Endothelial cell of umbilical vein (primary cell): Measurements from ENCODE around the gene NELFB. TPM values are rescaled to one million over a fixed set of nuclear protein-coding genes. Genes with fewer than 3 reads are reported as not detected.

Experiments
- BruUV-seq: library from RNA; stranded (reverse); fragments of 400-500 nt; replicated peaks from 2 replicates; lab custom pipeline; 2021; lab: Mats Ljungman, UMichigan
- CTCF ChIA-PET: fragments of 300-600, 350-600 bp; sonication (Branson Sonifier 250); formaldehyde crosslinking; loops from one replicate; lab custom pipeline; 2021; ENCODE audit warnings: antibody characterized with exemption, inconsistent platforms; lab: Charles Lee
- POLR2A ChIA-PET: fragments of 300-600, 350-600 bp; sonication (Branson Sonifier 250); formaldehyde crosslinking; loops from one replicate; lab custom pipeline; 2021; ENCODE audit warnings: antibody characterized with exemption, inconsistent platforms; lab: Charles Lee
- DNase-seq: peaks from one replicate; pipeline ENCODE4 v3.0.0-alpha.2; 2011; ENCODE audit warnings: low read depth, low spot score
- FAIRE-seq: peaks from 2 replicates; lab custom pipeline; 2011; peaks lifted over from hg19 to GRCh38; lab: Jason Lieb, UNC
- H2AFZ ChIP-seq: 2 replicates; pipeline ENCODE4 v1.6.0; 2012; ENCODE audit warnings: low read depth, low read length, control low read depth, inconsistent platforms
- H3K27ac ChIP-seq: 2 replicates; pipeline ENCODE4 v1.5.1; 2011; ENCODE audit warnings: low read depth, mild to moderate bottlenecking, control low read depth, low read length, moderate library complexity; ENCODE audit not compliant: insufficient read depth
- H3K27me3 ChIP-seq, 2 experiments: 2 replicates each; pipeline versions ENCODE4 v1.6.0 to v1.6.1; 2011; ENCODE audit warnings: low read length in 2 of 2, mixed read lengths in 1 of 2; ENCODE audit not compliant: control insufficient read depth in 2 of 2, insufficient read depth in 2 of 2
- H3K36me3 ChIP-seq, 2 experiments: 2 replicates in 1 of 2; 3 replicates in 1 of 2; pipeline ENCODE4 v1.5.1; 2011; ENCODE audit warnings: low read length in 2 of 2, mild to moderate bottlenecking in 1 of 2, moderate library complexity in 1 of 2; ENCODE audit not compliant: control insufficient read depth in 2 of 2, insufficient read depth in 2 of 2; ENCODE audit errors: extremely low read depth in 1 of 2
- H3K4me1 ChIP-seq: 3 replicates; pipeline ENCODE4 v1.5.1; 2011; ENCODE audit warnings: mild to moderate bottlenecking, low read length; ENCODE audit not compliant: control insufficient read depth, insufficient read depth; ENCODE audit errors: extremely low read depth
- H3K4me2 ChIP-seq: 2 replicates; pipeline ENCODE4 v1.6.1; 2011; ENCODE audit warnings: low read length, control low read depth, mixed read lengths; ENCODE audit not compliant: insufficient read depth
- H3K4me3 ChIP-seq, 3 experiments: fragments of 200-600 bp in 1 of 3; sonication (generic), shearing (Covaris generic) in 1 of 3; replicated peaks in 1 of 3; 2 replicates each; pipeline ENCODE4 v1.5.1; 2011 to 2016; ENCODE audit warnings: control low read depth in 3 of 3, low read length in 3 of 3, mild to moderate bottlenecking in 2 of 3, inconsistent platforms in 1 of 3, low read depth in 1 of 3, moderate library complexity in 1 of 3; ENCODE audit not compliant: insufficient read depth in 1 of 3
- H3K79me2 ChIP-seq: 2 replicates; pipeline ENCODE4 v1.6.0; 2012; ENCODE audit warnings: low read length, inconsistent platforms; ENCODE audit not compliant: control insufficient read depth, insufficient read depth
- H3K9ac ChIP-seq: replicated peaks from 2 replicates; pipeline ENCODE3; 2011; ENCODE audit warnings: low read length, control low read depth; ENCODE audit not compliant: insufficient read depth; ENCODE audit errors: extremely low read depth
- H3K9me1 ChIP-seq: replicated peaks from 3 replicates; pipeline ENCODE4 v1.6.0; 2011; ENCODE audit warnings: mild to moderate bottlenecking, low read length; ENCODE audit not compliant: control insufficient read depth, insufficient read depth; ENCODE audit errors: extremely low read depth
- H3K9me3 ChIP-seq: replicated peaks from 2 replicates; pipeline ENCODE4 v1.5.1; 2012; ENCODE audit warnings: low read length, inconsistent platforms; ENCODE audit not compliant: control insufficient read depth, insufficient read depth
- H4K20me1 ChIP-seq: replicated peaks from 2 replicates; pipeline ENCODE3; 2011; ENCODE audit warnings: mild to moderate bottlenecking, low read length; ENCODE audit not compliant: control insufficient read depth, insufficient read depth; ENCODE audit errors: extremely low read depth
- CTCF ChIP-seq, 2 donors: IDR thresholded peaks; 1 replicate in 1 of 2; 2 replicates in 1 of 2; pipeline ENCODE4 v1.5.1; 2011; ENCODE audit warnings: low read length in 2 of 2, mild to moderate bottlenecking in 2 of 2, moderate library complexity in 2 of 2, control low read depth in 1 of 2, inconsistent platforms in 1 of 2, low read depth in 1 of 2; ENCODE audit not compliant: insufficient read depth in 1 of 2; ENCODE audit errors: extremely low read depth in 1 of 2
- EZH2 ChIP-seq: IDR thresholded peaks from 2 replicates; pipeline ENCODE4 v1.6.1; 2012; ENCODE audit warnings: borderline replicate concordance, low read depth, mild to moderate bottlenecking, moderate library complexity, low read length, inconsistent platforms; ENCODE audit not compliant: severe bottlenecking
- FOS ChIP-seq: IDR thresholded peaks from 2 replicates; pipeline ENCODE4 v1.6.1; 2011; ENCODE audit warnings: mild to moderate bottlenecking, low read length, moderate library complexity, borderline replicate concordance; ENCODE audit not compliant: insufficient read depth
- GATA2 ChIP-seq: IDR thresholded peaks from 2 replicates; pipeline ENCODE4 v1.7.0; 2011; ENCODE audit warnings: low read depth, mild to moderate bottlenecking, moderate library complexity, mixed read lengths, low read length; ENCODE audit not compliant: insufficient read length, insufficient read depth
- JUN ChIP-seq: IDR thresholded peaks from 2 replicates; pipeline ENCODE4 v1.6.1; 2011; ENCODE audit warnings: borderline replicate concordance, low read depth; ENCODE audit not compliant: insufficient read length, insufficient read depth
- MAX ChIP-seq: IDR thresholded peaks from 2 replicates; pipeline ENCODE4 v1.6.1; 2011; ENCODE audit not compliant: insufficient read depth, insufficient read length
- MYC ChIP-seq: IDR thresholded peaks from one replicate; pipeline ENCODE4 v1.6.1; 2011; ENCODE audit warnings: mild to moderate bottlenecking, low read depth, low read length
- POLR2A ChIP-seq: IDR thresholded peaks from 2 replicates; pipeline ENCODE4 v1.6.1; 2012; ENCODE audit warnings: low read depth, mild to moderate bottlenecking, control low read depth, low read length
- POLR2AphosphoS5 ChIP-seq: IDR thresholded peaks from 2 replicates; pipeline ENCODE4 v1.6.1; 2012; ENCODE audit warnings: low read depth, mild to moderate bottlenecking, control low read depth, low read length, moderate library complexity; ENCODE audit not compliant: insufficient read depth
- dilution Hi-C: fragments of 300-500 bp; cut with MboI; formaldehyde crosslinking; loops from one replicate; pipeline ENCODE4 v1.15.0; 2019; ENCODE audit warnings: low sequenced_read_pairs; ENCODE audit not compliant: extremely low pct_ligation_motif_present
- intact Hi-C: fragments of 100-400 bp; cut with micrococcal nuclease; formaldehyde crosslinking; loops from one replicate; pipeline ENCODE4 v1.10.0; 2022
- polyA plus RNA-seq, 4 experiments: library from polyadenylated mRNA; depleted of rRNA in 3 of 4; stranded (reverse) in 3 of 4; unstranded in 1 of 4; fragments of >200 nt; gene quantifications; 2 replicates each; pipeline versions ENCODE4 v1.2.1 to v1.2.3, GENCODE V29; 2011 to 2012; ENCODE audit warnings: missing spikeins in 1 of 4
- total RNA-seq: library from RNA; stranded (reverse); gene quantifications from 2 replicates; pipeline ENCODE4 v1.2.3, GENCODE V29; 2021

Gene NELFB
- total and polyA plus RNA-seq, 2 donors (not counting 3 experiments of a cell fraction or from before 2014, with no cell fraction given) = 62.3 to 76.1 TPM

- H3K9me1 ChIP-seq = no peaks in the 10 kb centered on the region
- dilution Hi-C loops = no loop called here
- no peak overlapping the region for H3K4me2 ChIP-seq
- intact Hi-C loops = no loop called here
- CTCF ChIA-PET = interaction anchor here (1.4 to 3.6 kb wide), 4 partner anchors 24 to 182 kb away, joined by 5 to 42 read pairs (median 13); partner anchors contain the start of genes DPP7 and NPDC1
- peaks cover 5% of the 10 kb centered on the region for H3K4me1 ChIP-seq
- no peak overlapping the region for H3K4me3 ChIP-seq
- no peak for DNase-seq
- no peaks in the 10 kb centered on the region for H4K20me1 ChIP-seq
- POLR2A ChIA-PET = interaction anchor here (2.6 kb wide), 1 partner anchor 12 kb away, joined by 6 read pairs; the partner anchor contains the start of gene TUBB4B
- TF ChIP-seq POLR2AphosphoS5 (no peak), GATA2 (no peak), MAX (no peak), JUN (no peak), MYC (no peak), FOS (no peak), POLR2A (no peak), EZH2 (no peak), CTCF (IDR thresholded peaks at IDR 0.05; ENCODE audit: extremely low read depth in 1 of 2, insufficient read depth in 1 of 2, low read depth in 1 of 2, low read length in 2 of 2) (no peak)
- H3K27me3 ChIP-seq = no peaks in the 10 kb centered on the region
- no peak overlapping the region for H3K9ac ChIP-seq
- H3K36me3 ChIP-seq = no peaks in the 10 kb centered on the region
- H3K79me2 ChIP-seq = no peaks in the 10 kb centered on the region
- BruUV-seq = no TSS peak
- H2AFZ ChIP-seq = no peak overlapping the region
- no peak overlapping the region for H3K27ac ChIP-seq
- no peaks in the 10 kb centered on the region for H3K9me3 ChIP-seq
- no peak for FAIRE-seq
Observed at GRCh38 chr9:137228506-137228967, 26.6 kb upstream of the NELFB start.
